HG03108 (cell line): ENCODE results near the gene PCDHGB3.
A peak's percentile ranks its signal among the peaks of the same experiment; 100 is the strongest.
"Not testable (repeated sequence)": the region's sequence is repeated elsewhere in the genome, so short reads cannot be mapped to it uniquely, and the experiment has no call there.

Experiments
- ATAC-seq: cut with Tn5 transposase; IDR thresholded peaks from one replicate; pipeline ENCODE4 v1.9.1; 2021; ENCODE audit warnings: moderate library complexity; ENCODE audit not compliant: unreplicated experiment

Gene PCDHGB3

DNA sequence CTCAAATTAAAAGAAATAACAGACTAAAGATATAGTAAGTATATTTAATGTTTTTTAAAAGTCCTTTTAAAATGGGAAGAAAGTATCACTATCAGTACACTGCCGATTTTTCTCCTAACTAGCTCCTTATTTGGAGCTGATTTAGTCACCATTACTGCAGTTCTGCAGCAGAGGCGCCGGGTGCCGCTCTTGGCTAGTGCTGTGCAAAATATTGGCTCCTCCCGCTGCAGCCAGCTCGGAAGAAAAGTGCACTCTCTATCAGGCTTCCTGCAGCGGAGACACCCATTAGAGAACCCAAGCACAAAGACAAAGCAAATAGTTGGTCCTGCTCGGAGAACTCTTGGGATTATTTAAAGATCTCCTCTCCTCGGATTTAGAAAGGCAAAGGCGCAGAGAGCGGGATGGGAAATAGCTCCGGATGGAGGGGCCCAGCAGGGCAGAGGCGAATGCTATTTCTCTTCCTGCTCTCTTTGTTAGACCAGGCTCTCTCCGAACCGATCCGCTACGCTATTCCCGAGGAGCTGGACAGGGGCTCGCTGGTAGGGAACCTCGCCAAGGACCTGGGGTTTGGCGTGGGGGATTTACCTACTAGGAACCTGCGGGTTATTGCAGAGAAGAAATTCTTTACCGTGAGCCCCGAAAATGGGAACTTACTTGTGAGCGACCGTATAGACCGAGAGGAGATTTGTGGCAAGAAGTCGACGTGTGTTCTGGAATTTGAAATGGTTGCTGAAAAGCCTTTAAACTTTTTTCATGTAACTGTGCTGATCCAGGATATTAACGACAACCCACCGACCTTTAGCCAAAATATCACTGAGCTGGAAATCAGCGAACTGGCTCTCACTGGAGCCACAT, at the start of gene PCDHGB3:
Gene PCDHGB3 (plus strand): TSS at position 249 of the 855 bp plus-strand sequence. CDS start 153 bp downstream, at position 402.
- peak; percentile 82 for ATAC-seq

DNA sequence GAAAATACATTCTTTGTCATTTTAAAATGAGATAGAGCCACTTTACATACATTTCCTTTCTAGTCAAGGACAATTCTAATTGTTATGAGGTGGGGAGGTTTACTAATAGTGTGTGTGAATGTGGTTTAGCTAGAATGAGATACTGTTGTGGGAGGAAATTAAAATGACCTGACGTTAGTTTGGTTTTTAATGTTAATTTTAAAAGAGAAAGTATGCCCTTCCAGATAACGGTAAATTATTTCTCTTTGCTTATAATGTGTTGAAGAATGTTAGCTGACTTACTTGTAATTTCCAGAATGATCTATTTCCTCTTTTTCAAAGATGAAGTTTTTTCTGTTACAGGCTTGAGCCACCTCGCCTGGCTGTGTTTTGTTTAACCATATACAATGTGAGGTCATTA, 47.8 kb upstream of the PCDHGB3 start:
- no peak for ATAC-seq

DNA sequence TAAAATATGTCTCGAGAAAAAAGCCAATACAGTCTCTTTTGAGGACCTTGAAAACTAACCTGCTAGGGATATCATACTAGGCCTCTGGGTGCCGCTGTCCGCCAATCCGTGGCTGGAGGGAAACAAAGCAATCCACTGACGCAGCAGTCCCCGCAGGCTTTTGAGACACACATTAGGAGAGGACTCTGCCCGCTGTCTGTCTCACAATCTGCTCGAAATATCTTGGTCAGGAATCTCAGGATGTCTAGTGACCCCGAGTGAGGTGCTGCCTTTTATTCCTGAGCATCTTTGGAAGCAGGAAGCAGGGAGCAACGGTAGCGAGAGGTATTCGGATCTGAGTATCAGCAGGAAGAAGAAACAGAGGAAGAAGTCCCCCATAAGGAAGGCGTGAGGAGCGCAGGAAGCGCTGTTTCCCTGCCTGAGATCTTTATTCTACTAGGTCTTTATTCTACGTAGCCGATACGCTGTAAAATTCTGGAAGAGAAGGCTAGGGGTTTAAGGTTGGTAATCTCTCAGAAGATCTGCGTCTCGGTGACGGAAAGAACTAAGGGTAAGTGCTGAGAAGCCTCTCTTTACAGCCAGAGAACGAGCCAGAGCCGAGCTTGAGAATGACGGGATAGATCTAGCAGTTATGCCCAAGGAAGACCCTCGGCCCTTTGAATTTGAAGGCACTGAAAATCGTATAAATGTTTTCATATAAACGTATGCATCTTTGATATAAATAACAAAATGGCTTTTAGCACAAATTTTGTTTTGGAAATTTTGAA, 43.8 kb upstream of the PCDHGB3 start:
- ATAC-seq, result peak; percentile 69

DNA sequence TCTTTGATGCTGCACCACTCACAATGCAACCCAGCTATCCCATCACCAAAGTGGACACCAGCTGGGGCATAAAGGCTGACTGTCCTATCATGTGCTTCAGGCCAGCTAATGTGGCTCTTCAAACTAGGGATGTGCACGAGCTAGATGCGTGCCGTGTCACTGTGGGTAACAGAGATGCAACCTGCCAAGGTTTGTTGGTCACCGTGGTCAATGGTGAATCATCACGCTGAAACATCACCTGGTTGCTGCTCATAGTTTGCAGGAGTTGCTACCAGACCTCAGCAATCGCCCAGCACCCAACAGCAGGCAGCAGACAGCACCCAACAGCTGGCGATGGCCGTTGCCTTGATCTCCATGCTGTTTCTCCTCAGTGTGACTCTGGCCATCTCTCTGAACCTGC, 41.8 kb upstream of the PCDHGB3 start:
- no peak for ATAC-seq

- ATAC-seq, result no peak
Measured at GRCh38 chr5:141330299-141331080, 39.6 kb upstream of the PCDHGB3 start, which contains the start of gene PCDHGA1. PCDHGA1 (plus strand) TSS chr5:141330514.

- ATAC-seq, result not testable (repeated sequence)
Measured at GRCh38 chr5:141332571-141332970, 37.5 kb upstream of the PCDHGB3 start.

- no peak for ATAC-seq
Measured at GRCh38 chr5:141338538-141339306, 31.3 kb upstream of the PCDHGB3 start, which contains the start of gene PCDHGA2. PCDHGA2 (plus strand) TSS chr5:141338760.

DNA sequence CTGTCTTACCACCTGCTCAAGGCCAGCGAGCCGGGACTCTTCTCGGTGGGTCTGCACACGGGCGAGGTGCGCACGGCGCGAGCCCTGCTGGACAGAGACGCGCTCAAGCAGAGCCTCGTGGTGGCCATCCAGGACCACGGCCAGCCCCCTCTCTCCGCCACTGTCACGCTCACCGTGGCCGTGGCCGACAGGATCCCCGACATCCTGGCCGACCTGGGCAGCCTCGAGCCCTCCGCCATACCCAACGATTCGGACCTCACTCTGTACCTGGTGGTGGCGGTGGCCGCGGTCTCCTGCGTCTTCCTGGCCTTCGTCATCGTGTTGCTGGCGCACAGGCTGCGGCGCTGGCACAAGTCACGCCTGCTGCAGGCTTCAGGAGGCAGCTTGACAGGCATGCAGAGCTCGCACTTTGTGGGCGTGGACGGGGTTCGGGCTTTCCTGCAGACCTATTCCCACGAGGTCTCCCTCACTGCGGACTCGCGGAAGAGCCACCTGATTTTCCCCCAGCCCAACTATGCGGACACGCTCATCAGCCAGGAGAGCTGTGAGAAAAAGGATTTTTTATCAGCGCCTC, 29.2 kb upstream of the PCDHGB3 start:
- ATAC-seq, result not testable (repeated sequence)

DNA sequence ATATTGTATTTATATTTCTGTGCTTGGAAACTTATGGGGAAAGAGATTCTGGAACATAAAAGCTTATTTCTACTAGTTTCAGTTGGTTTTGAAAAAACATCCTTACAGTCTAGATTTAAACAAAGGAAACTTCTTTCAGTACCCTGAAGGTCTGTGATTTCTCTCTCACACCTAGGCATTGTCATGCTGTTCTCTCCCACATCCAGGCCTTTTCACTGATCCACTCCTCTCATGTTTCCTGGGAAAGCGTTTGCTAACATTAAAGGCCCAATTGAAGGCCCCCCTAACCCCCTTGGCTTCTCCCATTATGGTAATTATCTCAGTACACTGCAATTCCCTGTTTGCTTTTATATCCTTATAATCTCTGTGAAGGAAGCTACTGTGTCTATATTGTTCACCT, 27.3 kb upstream of the PCDHGB3 start:
- no peak for ATAC-seq

GRCh38 chr5:141343242-141343952, 26.6 kb upstream of the PCDHGB3 start, which contains the start of gene PCDHGA3:
PCDHGA3 (plus strand) TSS chr5:141343829; CDS start chr5:141344034, 205 bp downstream.
- ATAC-seq, result no peak

DNA sequence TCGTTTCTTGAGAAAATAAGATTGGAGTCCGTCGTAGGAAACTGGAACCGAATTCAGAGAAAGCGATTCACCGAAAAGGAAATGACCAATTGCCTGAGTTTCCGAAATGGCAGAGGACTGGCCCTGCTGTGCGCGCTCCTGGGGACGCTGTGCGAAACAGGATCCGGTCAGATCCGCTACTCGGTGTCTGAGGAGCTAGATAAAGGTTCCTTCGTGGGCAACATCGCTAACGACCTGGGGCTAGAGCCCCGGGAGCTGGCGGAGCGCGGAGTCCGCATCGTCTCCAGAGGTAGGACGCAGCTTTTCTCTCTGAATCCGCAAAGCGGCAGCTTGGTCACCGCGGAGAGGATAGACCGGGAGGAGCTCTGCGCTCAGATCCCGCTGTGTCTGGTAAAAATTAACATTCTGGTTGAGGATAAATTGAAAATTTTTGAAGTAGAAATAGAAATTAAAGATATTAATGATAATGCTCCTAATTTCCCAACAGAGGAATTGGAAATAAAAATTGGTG, 26.0 kb upstream of the PCDHGB3 start:
- no peak for ATAC-seq

DNA sequence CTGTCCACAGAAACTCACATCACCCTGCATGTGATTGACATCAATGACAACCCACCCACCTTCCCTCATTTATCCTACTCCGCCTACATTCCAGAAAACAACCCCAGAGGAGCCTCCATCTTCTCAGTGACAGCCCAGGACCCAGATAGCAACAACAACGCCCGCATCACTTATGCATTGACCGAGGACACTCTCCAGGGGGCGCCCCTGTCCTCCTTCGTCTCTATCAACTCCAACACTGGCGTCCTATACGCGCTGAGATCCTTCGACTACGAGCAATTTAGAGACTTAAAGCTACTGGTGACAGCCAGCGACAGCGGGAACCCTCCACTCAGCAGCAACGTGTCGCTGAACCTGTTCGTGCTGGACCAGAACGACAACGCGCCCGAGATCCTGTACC, 24.7 kb upstream of the PCDHGB3 start:
- no peak for ATAC-seq

- ATAC-seq, result not testable (repeated sequence)
Measured at GRCh38 chr5:141346017-141346416, 24.0 kb upstream of the PCDHGB3 start.

GRCh38 chr5:141349917-141350619, 20.0 kb upstream of the PCDHGB3 start, which contains the start of gene PCDHGB1:
PCDHGB1 (plus strand) TSS chr5:141350099; CDS start chr5:141350261, 162 bp downstream.
- no peak for ATAC-seq

DNA sequence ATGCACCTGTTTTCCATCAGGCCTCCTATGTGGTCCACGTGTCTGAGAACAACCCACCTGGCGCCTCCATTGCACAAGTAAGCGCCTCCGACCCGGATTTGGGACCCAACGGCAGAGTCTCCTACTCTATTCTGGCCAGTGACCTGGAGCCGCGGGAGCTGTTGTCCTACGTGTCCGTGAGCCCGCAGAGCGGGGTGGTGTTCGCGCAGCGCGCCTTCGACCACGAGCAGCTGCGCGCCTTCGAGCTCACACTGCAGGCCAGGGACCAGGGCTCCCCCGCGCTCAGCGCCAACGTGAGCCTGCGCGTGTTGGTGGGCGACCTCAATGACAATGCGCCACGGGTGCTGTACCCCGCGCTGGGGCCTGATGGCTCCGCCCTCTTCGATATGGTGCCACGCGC, 18.5 kb upstream of the PCDHGB3 start:
- ATAC-seq, result no peak

GRCh38 chr5:141354900-141355469, 15.1 kb upstream of the PCDHGB3 start, which contains the start of gene PCDHGA4:
PCDHGA4 (plus strand) TSS chr5:141355021; CDS start chr5:141355108, 87 bp downstream.
- no peak for ATAC-seq

DNA sequence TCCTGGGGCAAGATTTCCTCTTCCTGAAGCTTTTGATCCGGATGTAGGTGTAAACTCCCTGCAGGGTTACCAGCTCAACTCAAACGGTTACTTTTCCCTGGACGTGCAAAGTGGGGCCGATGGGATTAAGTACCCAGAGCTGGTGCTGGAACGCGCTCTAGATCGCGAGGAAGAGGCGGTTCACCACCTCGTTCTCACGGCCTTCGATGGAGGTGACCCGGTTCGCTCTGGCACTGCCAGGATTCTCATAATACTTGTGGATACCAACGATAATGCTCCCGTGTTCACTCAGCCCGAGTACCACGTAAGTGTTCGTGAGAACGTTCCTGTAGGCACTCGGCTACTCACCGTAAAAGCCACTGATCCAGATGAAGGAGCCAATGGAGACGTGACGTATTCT, 14.4 kb upstream of the PCDHGB3 start:
- ATAC-seq, result no peak

- no peak for ATAC-seq
Measured at GRCh38 chr5:141356133-141356532, 13.9 kb upstream of the PCDHGB3 start.
